ENCODE results near the gene KREMEN1.

The KREMEN1 gene

DNA sequence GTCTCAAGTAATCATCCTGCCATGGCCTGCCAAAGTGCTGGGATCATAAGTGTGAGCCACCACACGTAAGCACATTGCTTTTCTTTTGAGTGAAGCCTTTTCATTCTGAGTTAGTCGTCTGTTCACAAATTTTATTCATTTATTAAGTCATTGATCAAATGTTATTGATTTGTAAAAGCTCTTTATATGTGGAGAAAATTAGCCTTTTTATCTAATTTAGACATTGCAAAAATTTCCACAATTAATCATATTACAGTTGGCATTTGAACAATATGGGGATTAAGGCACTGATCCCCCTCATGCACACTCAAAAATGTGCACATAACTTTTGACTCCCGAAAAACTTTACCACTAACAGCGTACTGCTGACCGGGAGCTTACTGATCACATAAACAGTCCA, 125.4 kb downstream of the KREMEN1 start:
- Histone ChIP-seq H3K4me3 (ENCODE audit: insufficient read depth, low read depth, low read length, poor library complexity, severe bottlenecking) (no peak overlapping the region), H3K4me1 (ENCODE audit: control insufficient read depth, insufficient read depth, low read length, poor library complexity, severe bottlenecking) (peaks cover 13% of the 10 kb centered on the region), H3K36me3 (ENCODE audit: control insufficient read depth, insufficient read depth, low read length) (no peaks in the 10 kb centered on the region), H3K27me3 (replicated peaks; ENCODE audit: control insufficient read depth, insufficient read depth, low read length, poor library complexity, severe bottlenecking) (no peaks in the 10 kb centered on the region), H3K27ac (ENCODE audit: insufficient read depth, low read length, poor library complexity, severe bottlenecking) (no peak overlapping the region), H3K9me3 (ENCODE audit: control insufficient read depth, low read length) (no peaks in the 10 kb centered on the region)
- DNase-seq, result no peak

GRCh38 chr22:29199702-29200400, 127.0 kb downstream of the KREMEN1 start:
- no peaks in the 10 kb centered on the region for H3K27me3 ChIP-seq (replicated peaks; ENCODE audit: control insufficient read depth, insufficient read depth, low read length, poor library complexity, severe bottlenecking)
- peaks cover 13% of the 10 kb centered on the region for H3K4me1 ChIP-seq (ENCODE audit: control insufficient read depth, insufficient read depth, low read length, poor library complexity, severe bottlenecking)
- no peak overlapping the region for H3K27ac ChIP-seq (ENCODE audit: insufficient read depth, low read length, poor library complexity, severe bottlenecking)
- no peak overlapping the region for H3K4me3 ChIP-seq (ENCODE audit: insufficient read depth, low read depth, low read length, poor library complexity, severe bottlenecking)
- H3K9me3 ChIP-seq (ENCODE audit: control insufficient read depth, low read length), result no peaks in the 10 kb centered on the region
- H3K36me3 ChIP-seq (ENCODE audit: control insufficient read depth, insufficient read depth, low read length), result no peaks in the 10 kb centered on the region
- no peak for DNase-seq

DNA sequence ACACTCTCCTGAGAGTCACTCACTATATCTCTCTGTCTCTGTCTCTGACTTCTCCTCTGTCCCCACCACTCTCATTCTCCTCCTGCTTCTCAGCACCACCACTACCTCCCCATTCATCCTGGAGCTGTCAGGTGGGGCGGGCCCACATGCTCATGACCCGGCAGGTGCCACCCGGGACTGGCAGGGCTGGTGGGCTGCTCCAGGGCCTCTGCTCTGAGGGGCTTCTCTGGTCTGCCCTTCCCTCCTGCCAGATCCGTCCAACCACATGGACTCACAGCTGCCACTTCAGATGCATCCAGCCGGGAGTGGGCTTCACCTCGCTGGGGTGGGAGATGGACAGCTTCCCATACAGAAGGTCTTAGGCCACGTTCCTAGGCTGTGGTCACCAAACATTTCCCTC, 128.1 kb downstream of the KREMEN1 start:
- Histone ChIP-seq H3K9me3 (ENCODE audit: control insufficient read depth, low read length) (no peaks in the 10 kb centered on the region), H3K4me1 (ENCODE audit: control insufficient read depth, insufficient read depth, low read length, poor library complexity, severe bottlenecking) (peaks cover 13% of the 10 kb centered on the region), H3K27ac (ENCODE audit: insufficient read depth, low read length, poor library complexity, severe bottlenecking) (no peak overlapping the region), H3K36me3 (ENCODE audit: control insufficient read depth, insufficient read depth, low read length) (no peaks in the 10 kb centered on the region), H3K4me3 (ENCODE audit: insufficient read depth, low read depth, low read length, poor library complexity, severe bottlenecking) (no peak overlapping the region), H3K27me3 (replicated peaks; ENCODE audit: control insufficient read depth, insufficient read depth, low read length, poor library complexity, severe bottlenecking) (peaks cover 3% of the 10 kb centered on the region)
- no peak for DNase-seq

DNA sequence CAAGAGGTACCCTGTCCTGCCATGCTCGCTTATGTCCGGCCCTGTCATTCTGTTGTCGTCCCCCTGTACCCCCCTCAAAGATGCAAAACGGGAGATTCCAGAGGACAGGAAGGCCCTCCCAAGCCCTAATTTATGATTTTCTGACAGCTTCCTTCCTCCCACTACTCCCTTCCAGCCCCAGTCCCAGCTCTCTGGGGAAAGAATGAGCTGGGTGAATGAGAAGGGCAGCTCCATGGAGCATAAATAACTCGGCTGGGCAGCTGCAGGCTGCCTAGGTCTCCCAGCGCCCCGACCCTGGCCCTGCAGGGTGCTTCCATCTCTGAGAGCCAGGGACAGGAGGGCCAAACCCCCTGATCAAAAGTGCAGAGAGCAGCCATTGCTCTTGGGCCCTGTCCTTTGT, 128.9 kb downstream of the KREMEN1 start:
- Histone ChIP-seq H3K9me3 (ENCODE audit: control insufficient read depth, low read length) (no peaks in the 10 kb centered on the region), H3K27me3 (replicated peaks; ENCODE audit: control insufficient read depth, insufficient read depth, low read length, poor library complexity, severe bottlenecking) (peaks cover 3% of the 10 kb centered on the region), H3K4me1 (ENCODE audit: control insufficient read depth, insufficient read depth, low read length, poor library complexity, severe bottlenecking) (peaks cover 15% of the 10 kb centered on the region), H3K36me3 (ENCODE audit: control insufficient read depth, insufficient read depth, low read length) (no peaks in the 10 kb centered on the region), H3K4me3 (ENCODE audit: insufficient read depth, low read depth, low read length, poor library complexity, severe bottlenecking) (no peak overlapping the region), H3K27ac (ENCODE audit: insufficient read depth, low read length, poor library complexity, severe bottlenecking) (no peak overlapping the region)
- no peak for DNase-seq

DNA sequence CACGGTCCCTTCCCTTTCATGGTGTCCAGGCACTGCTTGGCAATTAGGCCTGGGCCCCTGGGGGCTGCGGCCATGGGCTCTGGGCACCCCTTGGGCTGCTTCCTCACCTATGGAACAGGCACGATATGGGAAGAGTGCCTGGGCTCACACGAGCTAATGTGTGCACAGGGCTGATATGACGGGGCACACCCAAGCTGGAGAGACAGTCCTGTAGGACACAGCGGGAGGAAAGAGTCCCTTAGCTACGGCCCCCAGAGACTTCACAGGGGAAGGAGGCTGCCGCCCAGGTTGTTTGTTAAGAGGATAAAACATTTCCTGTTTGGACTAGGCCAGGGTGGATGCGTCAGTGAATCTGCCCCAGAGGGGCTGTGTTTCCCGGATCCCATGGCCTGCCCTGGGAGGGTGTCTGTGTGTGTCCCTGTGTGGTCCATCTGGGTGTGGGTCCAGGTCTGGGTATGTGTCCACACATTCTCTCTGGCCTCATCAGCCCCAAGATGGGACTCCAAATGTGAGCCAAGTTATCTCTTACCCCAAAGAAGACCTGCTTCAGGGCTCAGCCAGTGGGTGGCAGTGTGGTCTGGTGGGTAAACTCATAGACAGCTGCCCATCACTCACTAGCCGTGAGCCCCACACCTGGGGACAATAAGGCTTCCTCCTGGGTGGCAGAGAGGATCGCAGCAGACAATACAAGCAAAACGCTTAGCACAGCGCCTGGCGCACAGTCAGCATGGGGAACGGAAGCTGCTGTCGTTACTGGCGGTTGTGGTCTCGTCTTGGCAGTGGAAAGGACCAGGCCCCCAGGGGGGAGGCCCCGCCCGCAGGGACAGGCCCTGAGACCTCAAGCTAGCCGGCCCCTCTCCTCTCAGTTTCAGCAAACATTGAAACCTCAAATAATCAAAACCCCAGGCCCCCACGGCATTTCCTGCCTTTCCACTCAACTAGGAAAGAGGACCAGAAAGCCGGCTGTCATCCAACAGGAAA, 129.7 kb downstream of the KREMEN1 start:
- H3K27me3 ChIP-seq (replicated peaks; ENCODE audit: control insufficient read depth, insufficient read depth, low read length, poor library complexity, severe bottlenecking), result peaks cover 3% of the 10 kb centered on the region
- H3K4me3 ChIP-seq (ENCODE audit: insufficient read depth, low read depth, low read length, poor library complexity, severe bottlenecking), result no peak overlapping the region
- DNase-seq, result peak in 2 of 3 donors; percentile 6 to 12
- H3K36me3 ChIP-seq (ENCODE audit: control insufficient read depth, insufficient read depth, low read length), result no peaks in the 10 kb centered on the region
- H3K4me1 ChIP-seq (ENCODE audit: control insufficient read depth, insufficient read depth, low read length, poor library complexity, severe bottlenecking), result peaks cover 15% of the 10 kb centered on the region
- H3K9me3 ChIP-seq (ENCODE audit: control insufficient read depth, low read length), result no peaks in the 10 kb centered on the region
- no peak overlapping the region for H3K27ac ChIP-seq (ENCODE audit: insufficient read depth, low read length, poor library complexity, severe bottlenecking)

DNA sequence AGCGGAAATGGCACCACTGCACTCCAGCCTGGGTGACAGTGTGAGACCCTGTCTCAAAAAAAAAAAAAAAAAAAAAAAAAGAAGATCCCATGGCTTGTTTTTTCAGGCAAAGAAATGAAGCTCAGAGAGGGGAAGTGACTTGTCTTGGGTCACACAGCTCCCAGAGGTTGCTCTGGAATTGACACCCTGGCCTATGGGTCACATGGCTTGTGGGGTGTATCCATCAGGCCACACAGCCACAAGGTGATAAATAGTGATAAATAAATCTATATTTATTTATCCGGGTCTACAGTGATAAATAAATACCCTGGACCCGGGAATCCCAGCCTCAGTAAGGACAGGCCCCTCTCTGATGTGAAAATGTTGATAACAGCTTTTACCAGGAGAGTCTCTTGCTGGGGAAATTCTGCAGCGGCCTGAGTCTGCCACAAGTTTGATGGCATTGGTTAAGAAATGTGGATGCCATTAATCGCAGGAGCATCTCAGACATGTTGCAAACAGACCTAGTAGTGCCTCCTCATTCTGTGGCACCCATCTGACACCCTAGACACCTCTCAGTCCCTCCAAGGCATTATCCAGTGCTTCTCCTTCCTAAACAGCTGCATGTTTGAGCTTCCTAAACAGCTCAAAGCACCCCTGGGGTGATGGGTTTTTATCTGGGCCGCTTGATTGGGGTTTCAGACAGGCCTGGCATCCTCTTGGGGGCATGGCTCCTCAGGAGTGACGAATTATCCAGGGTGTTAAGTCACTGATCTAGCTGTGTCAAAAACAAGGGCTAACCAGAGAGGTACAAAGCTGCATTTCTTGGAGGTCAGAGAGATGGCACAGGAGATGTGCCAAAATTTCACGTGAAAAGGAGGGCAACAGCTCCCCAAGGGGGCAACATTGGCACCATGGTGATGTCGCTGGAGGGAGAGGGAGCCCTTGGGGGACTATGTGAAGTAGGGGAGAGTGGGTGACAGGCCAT, 130.9 kb downstream of the KREMEN1 start:
- no peak overlapping the region for H3K4me3 ChIP-seq (ENCODE audit: insufficient read depth, low read depth, low read length, poor library complexity, severe bottlenecking)
- no peaks in the 10 kb centered on the region for H3K36me3 ChIP-seq (ENCODE audit: control insufficient read depth, insufficient read depth, low read length)
- H3K27me3 ChIP-seq (replicated peaks; ENCODE audit: control insufficient read depth, insufficient read depth, low read length, poor library complexity, severe bottlenecking), result peaks cover 3% of the 10 kb centered on the region
- no peaks in the 10 kb centered on the region for H3K9me3 ChIP-seq (ENCODE audit: control insufficient read depth, low read length)
- no peak overlapping the region for H3K27ac ChIP-seq (ENCODE audit: insufficient read depth, low read length, poor library complexity, severe bottlenecking)
- no peak for DNase-seq
- H3K4me1 ChIP-seq (ENCODE audit: control insufficient read depth, insufficient read depth, low read length, poor library complexity, severe bottlenecking), result peaks cover 15% of the 10 kb centered on the region

DNA sequence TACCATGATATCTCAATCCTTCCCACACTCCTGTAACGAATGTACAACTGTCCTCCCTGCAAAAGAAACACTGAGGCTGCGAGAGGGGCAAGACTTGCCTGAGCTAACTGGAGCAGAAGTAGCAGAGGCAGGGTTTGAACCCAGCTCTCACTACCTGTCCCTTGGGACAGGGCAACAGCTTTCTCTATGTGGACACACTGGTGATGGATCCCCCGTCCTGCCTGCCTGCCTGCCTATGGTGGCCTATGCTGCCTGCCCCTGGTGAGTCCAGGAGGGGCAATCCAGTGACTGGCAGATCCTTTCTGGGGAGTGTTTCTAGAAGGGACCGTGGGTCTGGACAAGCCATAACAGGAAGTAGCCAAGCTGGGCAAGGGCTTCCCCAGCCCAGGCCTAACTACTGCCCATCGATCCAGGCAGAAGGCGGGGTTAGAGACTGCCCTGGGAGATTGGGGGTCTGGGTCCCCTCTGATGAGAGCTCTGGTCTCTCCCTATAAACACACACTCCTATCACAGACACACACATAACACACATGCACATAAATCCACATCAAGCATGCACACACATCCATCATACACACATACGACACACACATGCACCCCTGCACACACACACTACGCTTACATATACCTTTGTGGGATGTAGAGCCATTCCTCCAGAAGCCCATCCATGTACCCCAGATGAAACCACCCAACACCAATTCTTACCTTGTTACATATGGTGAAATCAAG, 131.8 kb downstream of the KREMEN1 start:
- no peak for DNase-seq
- no peaks in the 10 kb centered on the region for H3K36me3 ChIP-seq (ENCODE audit: control insufficient read depth, insufficient read depth, low read length)
- H3K27ac ChIP-seq (ENCODE audit: insufficient read depth, low read length, poor library complexity, severe bottlenecking), result no peak overlapping the region
- peaks cover 15% of the 10 kb centered on the region for H3K4me1 ChIP-seq (ENCODE audit: control insufficient read depth, insufficient read depth, low read length, poor library complexity, severe bottlenecking)
- peaks cover 3% of the 10 kb centered on the region for H3K27me3 ChIP-seq (replicated peaks; ENCODE audit: control insufficient read depth, insufficient read depth, low read length, poor library complexity, severe bottlenecking)
- no peak overlapping the region for H3K4me3 ChIP-seq (ENCODE audit: insufficient read depth, low read depth, low read length, poor library complexity, severe bottlenecking)
- no peaks in the 10 kb centered on the region for H3K9me3 ChIP-seq (ENCODE audit: control insufficient read depth, low read length)

GRCh38 chr22:29205252-29205593, 132.4 kb downstream of the KREMEN1 start:
- no peaks in the 10 kb centered on the region for H3K36me3 ChIP-seq (ENCODE audit: control insufficient read depth, insufficient read depth, low read length)
- H3K4me1 ChIP-seq (ENCODE audit: control insufficient read depth, insufficient read depth, low read length, poor library complexity, severe bottlenecking), result peaks cover 15% of the 10 kb centered on the region
- H3K9me3 ChIP-seq (ENCODE audit: control insufficient read depth, low read length), result no peaks in the 10 kb centered on the region
- no peak overlapping the region for H3K4me3 ChIP-seq (ENCODE audit: insufficient read depth, low read depth, low read length, poor library complexity, severe bottlenecking)
- DNase-seq, result no peak
- no peak overlapping the region for H3K27ac ChIP-seq (ENCODE audit: insufficient read depth, low read length, poor library complexity, severe bottlenecking)
- peaks cover 3% of the 10 kb centered on the region for H3K27me3 ChIP-seq (replicated peaks; ENCODE audit: control insufficient read depth, insufficient read depth, low read length, poor library complexity, severe bottlenecking)

Data from effector memory CD4-positive, alpha-beta T cell (primary cell).